RWPE2 (cell line): Measurements from ENCODE around the gene SULF2.

Source experiments
- ATAC-seq: fragments of 200-7000 bp; cut with Tn5 transposase; 3 replicates; pipeline ENCODE4 v1.9.1; 2021; ENCODE audit warnings: low read depth
- DNase-seq: peaks from one replicate; pipeline ENCODE4 v3.0.0-alpha.2; 2020; ENCODE audit warnings: low spot score
- H3K27ac ChIP-seq: fragments of 450-650 bp; 2 replicates; pipeline ENCODE4 v1.5.1; 2017; ENCODE audit warnings: mild to moderate bottlenecking; ENCODE audit not compliant: poor library complexity, severe bottlenecking
- H3K27me3 ChIP-seq: fragments of 250-450 bp; sonication (Bioruptor Pico); 2 replicates; pipeline ENCODE4 v1.5.1; 2021; ENCODE audit warnings: mild to moderate bottlenecking, moderate library complexity; ENCODE audit not compliant: insufficient read depth, poor library complexity, severe bottlenecking
- H3K36me3 ChIP-seq: fragments of 250-450 bp; sonication (Bioruptor Pico); 2 replicates; pipeline ENCODE4 v1.5.1; 2020; ENCODE audit warnings: low read depth, mild to moderate bottlenecking, moderate library complexity
- H3K4me1 ChIP-seq: fragments of 250-450 bp; sonication (Bioruptor Pico); 2 replicates; pipeline ENCODE4 v1.5.1; 2021; ENCODE audit warnings: mild to moderate bottlenecking, moderate library complexity; ENCODE audit not compliant: insufficient read depth, poor library complexity, severe bottlenecking
- H3K4me3 ChIP-seq: fragments of 250-450 bp; sonication (Bioruptor Pico); 2 replicates; pipeline ENCODE4 v1.5.1; 2021; ENCODE audit warnings: mild to moderate bottlenecking, moderate library complexity; ENCODE audit not compliant: severe bottlenecking
- H3K9me3 ChIP-seq: fragments of 250-450 bp; sonication (Bioruptor Pico); 2 replicates; pipeline ENCODE4 v1.5.1; 2021; ENCODE audit warnings: mild to moderate bottlenecking, moderate library complexity; ENCODE audit not compliant: severe bottlenecking
- CTCF ChIP-seq: fragments of 450-650 bp; IDR thresholded peaks from one replicate; pipeline ENCODE4 v1.5.1; 2017; ENCODE audit warnings: mild to moderate bottlenecking, moderate library complexity; ENCODE audit not compliant: poor library complexity, severe bottlenecking

The SULF2 gene

DNA sequence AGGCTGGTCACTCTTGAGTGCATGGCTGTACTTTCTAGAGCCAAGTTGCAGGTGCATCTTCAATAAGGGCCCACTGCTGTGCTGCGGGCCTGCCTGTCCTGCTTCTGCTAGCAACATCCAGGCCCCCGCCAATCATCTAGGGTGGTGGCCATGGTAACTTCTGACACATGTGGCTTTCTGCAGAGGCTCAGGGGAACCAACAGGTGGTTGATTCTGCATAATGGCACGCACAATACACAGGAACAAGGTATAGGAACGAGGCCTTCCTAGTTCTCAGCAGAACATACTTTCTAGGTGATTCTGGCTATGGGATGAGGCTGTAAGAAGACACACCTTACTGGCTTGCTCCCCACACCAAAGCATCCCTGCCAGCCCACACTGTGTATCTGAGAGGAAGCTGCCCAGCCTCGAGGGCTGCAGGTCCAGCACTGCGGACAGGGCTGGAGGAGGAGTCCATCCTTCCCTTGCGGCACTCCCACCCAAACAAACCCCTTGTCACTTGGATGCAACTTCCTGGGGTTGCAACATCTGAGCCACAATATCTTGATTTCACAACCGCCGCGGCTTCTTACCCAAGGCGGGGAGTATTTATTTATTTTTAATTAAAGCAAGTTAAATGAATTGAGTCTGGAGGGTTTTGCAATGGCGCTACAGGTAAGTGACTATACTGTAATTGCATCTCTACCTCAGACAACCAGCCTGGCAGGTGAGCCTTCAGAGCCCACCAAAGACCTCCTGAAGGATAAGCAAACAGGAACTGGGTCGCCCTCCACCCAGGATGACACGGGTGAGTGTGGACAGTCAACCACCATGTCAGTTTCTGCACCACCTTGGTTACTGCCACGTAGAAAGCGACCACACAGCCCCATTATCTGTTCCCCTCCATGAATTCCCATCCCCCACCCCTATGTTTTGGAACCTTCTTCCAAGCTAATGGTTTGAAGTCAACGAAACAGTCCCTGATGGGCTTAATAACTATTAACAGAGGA is 49.6 kb downstream of the SULF2 start:
- ATAC-seq: no peak
- no peak for TF ChIP-seq CTCF
- H3K4me1 ChIP-seq: no peaks in the 10 kb centered on the region
- peaks cover 81% of the 10 kb centered on the region for H3K36me3 ChIP-seq
- no peaks in the 10 kb centered on the region for H3K27me3 ChIP-seq
- no peaks in the 10 kb centered on the region for H3K9me3 ChIP-seq
- no peak for DNase-seq
- H3K4me3 ChIP-seq: no peak overlapping the region
- H3K27ac ChIP-seq: no peak overlapping the region

GRCh38 chr20:47734870-47735269 is 50.4 kb downstream of the SULF2 start:
- no peak for DNase-seq
- Histone ChIP-seq H3K9me3 (no peaks in the 10 kb centered on the region), H3K4me3 (no peak overlapping the region), H3K36me3 (peaks cover 88% of the 10 kb centered on the region), H3K27me3 (no peaks in the 10 kb centered on the region), H3K27ac (no peak overlapping the region), H3K4me1 (no peaks in the 10 kb centered on the region)
- no peak for TF ChIP-seq CTCF
- ATAC-seq: no peak

DNA sequence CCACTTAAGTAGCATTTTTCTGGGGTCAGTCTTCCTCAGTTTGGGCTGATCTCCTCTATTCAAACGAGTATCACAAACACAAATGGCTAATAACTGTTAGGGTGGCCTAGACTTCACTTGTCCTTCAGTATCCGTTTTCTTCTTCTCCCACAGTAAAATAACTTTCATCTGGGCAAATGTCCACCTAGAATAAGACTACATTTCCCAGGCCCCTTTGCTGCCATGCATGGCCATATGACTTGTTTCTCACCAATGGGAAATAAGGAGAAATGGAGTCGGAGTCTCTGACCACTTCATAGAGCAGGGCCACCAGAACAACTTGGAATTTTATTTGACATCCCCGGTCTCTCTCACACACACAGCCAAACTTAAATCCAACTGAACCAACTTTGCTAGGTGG is 51.4 kb downstream of the SULF2 start:
- Histone ChIP-seq H3K27me3 (no peaks in the 10 kb centered on the region), H3K4me3 (no peak overlapping the region), H3K27ac (no peak overlapping the region), H3K36me3 (peaks cover 82% of the 10 kb centered on the region), H3K9me3 (no peaks in the 10 kb centered on the region), H3K4me1 (no peaks in the 10 kb centered on the region)
- DNase-seq: no peak
- ATAC-seq: no peak
- no peak for TF ChIP-seq CTCF

GRCh38 chr20:47730744-47731143 is 54.5 kb downstream of the SULF2 start:
- Histone ChIP-seq H3K4me3 (no peak overlapping the region), H3K27me3 (no peaks in the 10 kb centered on the region), H3K27ac (no peak overlapping the region), H3K4me1 (no peaks in the 10 kb centered on the region), H3K36me3 (peaks cover 69% of the 10 kb centered on the region), H3K9me3 (no peaks in the 10 kb centered on the region)
- ATAC-seq: peak; percentile 44; the same call in 1 of the 3 replicates
- no peak for TF ChIP-seq CTCF
- no peak for DNase-seq

- Histone ChIP-seq H3K27me3 (no peaks in the 10 kb centered on the region), H3K4me1 (no peaks in the 10 kb centered on the region), H3K36me3 (peaks cover 69% of the 10 kb centered on the region), H3K27ac (no peak overlapping the region), H3K9me3 (no peaks in the 10 kb centered on the region), H3K4me3 (no peak overlapping the region)
- ATAC-seq (no peak), DNase-seq (no peak)
- TF ChIP-seq CTCF: no peak
Measured at GRCh38 chr20:47729472-47729871, 55.8 kb downstream of the SULF2 start.
